A549 (cell line): Measurements from ENCODE around the gene CDIPT. TPM values are rescaled to one million over a fixed set of nuclear protein-coding genes. Genes with fewer than 3 reads are reported as not detected.
A peak's percentile ranks its signal among the peaks of the same experiment; 100 is the strongest.

ENCODE experiments used
- ATAC-seq, 2 experiments: fragments of 200-7000 bp in 1 of 2; fragments of >200 bp in 1 of 2; cut with Nextera tagmentation in 1 of 2; cut with Tn5 transposase in 1 of 2; 3 replicates each; pipeline versions ENCODE4 v1.8.0 to v1.9.1; 2018 to 2020; ENCODE audit warnings: mild to moderate bottlenecking in 1 of 2, moderate library complexity in 1 of 2
- CTCF ChIA-PET: fragments of 300-600 bp; sonication (Branson Sonifier 250); formaldehyde crosslinking; extraction: SDS; loops from one replicate; lab custom pipeline; 2021; ENCODE audit warnings: antibody characterized with exemption, inconsistent platforms; lab: Yijun Ruan, JAX
- POLR2A ChIA-PET: fragments of 350-600 bp; formaldehyde crosslinking; extraction: SDS; loops from one replicate; lab custom pipeline; 2021; ENCODE audit warnings: antibody characterized with exemption, inconsistent platforms; lab: Yijun Ruan, JAX
- DNase-seq, 2 experiments: peaks; one replicate each; pipeline versions ENCODE4 v3.0.0 to v3.0.0-alpha.2; 2011 to 2016; ENCODE audit warnings: low read depth in 1 of 2, low spot score in 1 of 2
- FAIRE-seq: peaks from 2 replicates; lab custom pipeline; 2011; peaks lifted over from hg19 to GRCh38; lab: Jason Lieb, UNC
- H3K27ac ChIP-seq, 2 experiments: fragments of >200 bp; sonication (Bioruptor Twin); formaldehyde crosslinking; 3 replicates each; pipeline ENCODE4 v1.5.1; 2016 to 2017
- H3K4me1 ChIP-seq: fragments of >200 bp; sonication (Bioruptor Twin); formaldehyde crosslinking; 3 replicates; pipeline ENCODE4 v1.6.1; 2016
- H3K4me2 ChIP-seq: fragments of >200 bp; sonication (Bioruptor Twin); formaldehyde crosslinking; 3 replicates; pipeline ENCODE4 v1.6.1; 2016
- H3K4me3 ChIP-seq: fragments of >200 bp; sonication (Bioruptor Twin); formaldehyde crosslinking; 3 replicates; pipeline ENCODE4 v1.5.1; 2016
- H3K9me3 ChIP-seq: fragments of >200 bp; sonication (Bioruptor Twin); formaldehyde crosslinking; 3 replicates; pipeline ENCODE4 v1.6.1; 2016
- ATOH8 ChIP-seq: fragments of 250-450 bp; sonication (Bioruptor Pico); IDR thresholded peaks from 2 replicates; pipeline ENCODE4 v1.5.0; 2020; ENCODE audit warnings: low read depth, mild to moderate bottlenecking, moderate library complexity
- BCL3 ChIP-seq: fragments of >200 bp; sonication (Bioruptor Twin); formaldehyde crosslinking; IDR thresholded peaks from 3 replicates; pipeline ENCODE4 v1.6.1; 2016
- CBX2 ChIP-seq: fragments of 200-600 bp; sonication (generic); IDR thresholded peaks from 2 replicates; pipeline ENCODE4 v1.6.1; 2016; ENCODE audit warnings: low read depth, mild to moderate bottlenecking, borderline replicate concordance
- E2F6 ChIP-seq: IDR thresholded peaks from 2 replicates; pipeline ENCODE4 v1.6.1; 2012; ENCODE audit warnings: low read depth, borderline replicate concordance
- HDAC2 ChIP-seq: fragments of 200-600 bp; sonication (generic); IDR thresholded peaks from 2 replicates; pipeline ENCODE4 v1.6.1; 2016
- JUN ChIP-seq, 2 experiments: fragments of >200 bp; sonication (Bioruptor Twin); formaldehyde crosslinking; IDR thresholded peaks; 2 replicates in 1 of 2; 3 replicates in 1 of 2; pipeline ENCODE4 v1.6.1; 2016 to 2017
- KDM1A ChIP-seq: fragments of 200-600 bp; sonication (generic); IDR thresholded peaks from 2 replicates; pipeline ENCODE4 v1.6.1; 2016; ENCODE audit warnings: low read depth, mild to moderate bottlenecking
- KDM5A ChIP-seq: fragments of 200-600 bp; sonication (generic); IDR thresholded peaks from 2 replicates; pipeline ENCODE4 v1.6.1; 2016; ENCODE audit warnings: antibody characterized with exemption, mild to moderate bottlenecking
- MAX ChIP-seq: IDR thresholded peaks from 2 replicates; pipeline ENCODE4 v1.6.1; 2012
- NFE2L2 ChIP-seq: fragments of 150-350 bp; conservative IDR thresholded peaks from 2 replicates; pipeline ENCODE4 v1.6.1; 2014; ENCODE audit warnings: low read length
- NR3C1 ChIP-seq: fragments of >200 bp; sonication (Bioruptor Twin); formaldehyde crosslinking; IDR thresholded peaks from 3 replicates; pipeline ENCODE4 v1.6.1; 2017
- ZSCAN20 ChIP-seq: fragments of 250-450 bp; sonication (Bioruptor Pico); IDR thresholded peaks from 2 replicates; pipeline ENCODE4 v1.8.0; 2022; ENCODE audit warnings: mild to moderate bottlenecking, moderate library complexity
- WGBS: methylation state at CpG from one replicate; pipeline ENCODE4 v1.1.6; 2017; ENCODE audit errors: missing lambda C conversion rate; 5-methylcytosine and 5-hydroxymethylcytosine counted together
- polyA plus RNA-seq, 4 experiments: library from polyadenylated mRNA; depleted of rRNA in 3 of 4; stranded (reverse); fragments of >200 nt; fragmentation: RNase III in 1 of 4; extraction: RNeasy Plus Mini Kit Qiagen cat#74134 plus additional on column Dnase treatment in 1 of 4; gene quantifications; 2 replicates in 3 of 4; 3 replicates in 1 of 4; pipeline ENCODE4 v1.2.3, GENCODE V29; 2011 to 2017
- small RNA-seq, 6 experiments: library from RNA; depleted of rRNA; stranded (forward); fragments of <200 nt; gene quantifications; one replicate each; pipeline ENCODE3, GENCODE V24; 2012

The CDIPT gene
- polyA plus RNA-seq, 2 of the 4 experiments (the other 2 are of a cell fraction) = 64.0 to 72.1 TPM

GRCh38 chr16:29809031-29809747 lies 53.8 kb downstream of the CDIPT start:
- Histone ChIP-seq H3K4me1 (peaks cover 44% of the 10 kb centered on the region), H3K9me3 (no peaks in the 10 kb centered on the region), H3K4me3 (no peak overlapping the region; the same call in 2 of the 3 replicates), H3K4me2 (peak overlapping the region; percentile 94), H3K27ac (peak overlapping the region in 1 of 2 experiments; percentile 98; a peak in 2 of 6 replicates)
- POLR2A ChIA-PET = interaction anchor here (3.7 kb wide), 1 partner anchor 19 kb away, joined by 25 read pairs; the partner anchor contains the start of gene KIF22
- ATAC-seq = no peak
- no peak for TF ChIP-seq KDM1A
- TF ChIP-seq NFE2L2 = no peak
- no peak for TF ChIP-seq KDM5A
- TF ChIP-seq BCL3 = no peak
- no peak for TF ChIP-seq ZSCAN20 (CRISPR knock-in tag)
- TF ChIP-seq E2F6 = no peak
- TF ChIP-seq ATOH8 (CRISPR knock-in tag) = no peak
- no peak for TF ChIP-seq NR3C1
- no peak for TF ChIP-seq MAX
- no peak for TF ChIP-seq CBX2
- no peak for TF ChIP-seq JUN (IDR thresholded peaks at IDR 0.05)
- no peak for TF ChIP-seq HDAC2
- CTCF ChIA-PET = interaction anchor here (1.0 to 24.4 kb wide), 8 partner anchors 10 to 233 kb away, joined by 3 to 568 read pairs (median 9); partner anchors contain the start of genes KIF22, MVP, PAGR1 and TLCD3B
- 86% methylated on average over 14 of the region's 31 CpGs for WGBS
- no peak for FAIRE-seq
- no peak for DNase-seq

Small RNA genes within 50 kb of the gene (small RNA-seq; reads per million reads assigned to genes)
- gene AC009133.6 (0 reads per million in 6 experiments), gene AC120114.4 (0 reads per million in 6 experiments)

Other genes with a start within 250 kb of the CDIPT start
- gene SPN, start 200.0 kb downstream of the CDIPT start, polyA plus RNA-seq (2011; rRNA removed) = not detected in 2 replicates
- 0.03 TPM in 2 of 3 replicates, not detected in the other for gene SPN, start 200.0 kb downstream of the CDIPT start, polyA plus RNA-seq (2017; fragmentation: RNase III; extraction: RNeasy Plus Mini Kit Qiagen cat#74134 plus additional on column Dnase treatment)
- gene QPRT, start 184.0 kb downstream of the CDIPT start, polyA plus RNA-seq (2011; rRNA removed) = 1.9 and 2.1 TPM in 2 replicates
- 1.4 to 2.2 TPM (median 1.7 TPM) in 3 replicates for gene QPRT, start 184.0 kb downstream of the CDIPT start, polyA plus RNA-seq (2017; fragmentation: RNase III; extraction: RNeasy Plus Mini Kit Qiagen cat#74134 plus additional on column Dnase treatment)
- not detected in 2 replicates for gene C16orf54, start 117.2 kb downstream of the CDIPT start, polyA plus RNA-seq (2011; rRNA removed)
- not detected in 3 replicates for gene C16orf54, start 117.2 kb downstream of the CDIPT start, polyA plus RNA-seq (2017; fragmentation: RNase III; extraction: RNeasy Plus Mini Kit Qiagen cat#74134 plus additional on column Dnase treatment)
- gene ZG16, start 85.0 kb downstream of the CDIPT start, polyA plus RNA-seq (2011; rRNA removed) = not detected in 2 replicates
- gene ZG16, start 85.0 kb downstream of the CDIPT start, polyA plus RNA-seq (2017; fragmentation: RNase III; extraction: RNeasy Plus Mini Kit Qiagen cat#74134 plus additional on column Dnase treatment) = not detected in 3 replicates
- gene KIF22, start 72.5 kb downstream of the CDIPT start, polyA plus RNA-seq (2011; rRNA removed) = 64.3 and 85.9 TPM in 2 replicates
- gene KIF22, start 72.5 kb downstream of the CDIPT start, polyA plus RNA-seq (2017; fragmentation: RNase III; extraction: RNeasy Plus Mini Kit Qiagen cat#74134 plus additional on column Dnase treatment) = 70.0 to 73.7 TPM (median 72.6 TPM) in 3 replicates
- gene MAZ, start 56.7 kb downstream of the CDIPT start, polyA plus RNA-seq (2011; rRNA removed) = 79.6 and 99.7 TPM in 2 replicates
- 216 to 231 TPM (median 221 TPM) in 3 replicates for gene MAZ, start 56.7 kb downstream of the CDIPT start, polyA plus RNA-seq (2017; fragmentation: RNase III; extraction: RNeasy Plus Mini Kit Qiagen cat#74134 plus additional on column Dnase treatment)
- 0.25 and 0.34 TPM in 2 replicates for gene PRRT2, start 51.0 kb downstream of the CDIPT start, polyA plus RNA-seq (2011; rRNA removed)
- gene PRRT2, start 51.0 kb downstream of the CDIPT start, polyA plus RNA-seq (2017; fragmentation: RNase III; extraction: RNeasy Plus Mini Kit Qiagen cat#74134 plus additional on column Dnase treatment) = 0.34 to 0.55 TPM (median 0.44 TPM) in 3 replicates
- gene PAGR1, start 47.1 kb downstream of the CDIPT start, polyA plus RNA-seq (2011; rRNA removed) = 18.9 and 26.7 TPM in 2 replicates
- gene PAGR1, start 47.1 kb downstream of the CDIPT start, polyA plus RNA-seq (2017; fragmentation: RNase III; extraction: RNeasy Plus Mini Kit Qiagen cat#74134 plus additional on column Dnase treatment) = 41.0 to 44.5 TPM (median 43.1 TPM) in 3 replicates
- 73.3 and 87.7 TPM in 2 replicates for gene MVP, start 42.8 kb downstream of the CDIPT start, polyA plus RNA-seq (2011; rRNA removed)
- 86.2 to 109 TPM (median 106 TPM) in 3 replicates for gene MVP, start 42.8 kb downstream of the CDIPT start, polyA plus RNA-seq (2017; fragmentation: RNase III; extraction: RNeasy Plus Mini Kit Qiagen cat#74134 plus additional on column Dnase treatment)
- 4.3 and 5.1 TPM in 2 replicates for gene SEZ6L2, start 36.3 kb upstream of the CDIPT start, polyA plus RNA-seq (2011; rRNA removed)
- gene SEZ6L2, start 36.3 kb upstream of the CDIPT start, polyA plus RNA-seq (2017; fragmentation: RNase III; extraction: RNeasy Plus Mini Kit Qiagen cat#74134 plus additional on column Dnase treatment) = 9.0 to 12.6 TPM (median 11.4 TPM) in 3 replicates
- gene ASPHD1, start 37.3 kb upstream of the CDIPT start, polyA plus RNA-seq (2011; rRNA removed) = 3.7 and 4.6 TPM in 2 replicates
- 20.6 to 22.2 TPM (median 21.6 TPM) in 3 replicates for gene ASPHD1, start 37.3 kb upstream of the CDIPT start, polyA plus RNA-seq (2017; fragmentation: RNase III; extraction: RNeasy Plus Mini Kit Qiagen cat#74134 plus additional on column Dnase treatment)
- 14.6 and 15.3 TPM in 2 replicates for gene KCTD13, start 63.0 kb upstream of the CDIPT start, polyA plus RNA-seq (2011; rRNA removed)
- gene KCTD13, start 63.0 kb upstream of the CDIPT start, polyA plus RNA-seq (2017; fragmentation: RNase III; extraction: RNeasy Plus Mini Kit Qiagen cat#74134 plus additional on column Dnase treatment) = 11.9 to 13.3 TPM (median 12.7 TPM) in 3 replicates
- gene TMEM219, start 98.9 kb upstream of the CDIPT start, polyA plus RNA-seq (2011; rRNA removed) = 65.1 and 82.5 TPM in 2 replicates
- gene TMEM219, start 98.9 kb upstream of the CDIPT start, polyA plus RNA-seq (2017; fragmentation: RNase III; extraction: RNeasy Plus Mini Kit Qiagen cat#74134 plus additional on column Dnase treatment) = 68.1 to 77.2 TPM (median 74.4 TPM) in 3 replicates
- gene TAOK2, start 110.6 kb upstream of the CDIPT start, polyA plus RNA-seq (2011; rRNA removed) = 13.7 TPM in 2 replicates
- gene TAOK2, start 110.6 kb upstream of the CDIPT start, polyA plus RNA-seq (2017; fragmentation: RNase III; extraction: RNeasy Plus Mini Kit Qiagen cat#74134 plus additional on column Dnase treatment) = 28.2 to 30.8 TPM (median 30.7 TPM) in 3 replicates
- gene HIRIP3, start 132.4 kb upstream of the CDIPT start, polyA plus RNA-seq (2011; rRNA removed) = 11.5 and 13.5 TPM in 2 replicates
- 16.7 to 19.5 TPM (median 17.0 TPM) in 3 replicates for gene HIRIP3, start 132.4 kb upstream of the CDIPT start, polyA plus RNA-seq (2017; fragmentation: RNase III; extraction: RNeasy Plus Mini Kit Qiagen cat#74134 plus additional on column Dnase treatment)
- 33.1 and 41.3 TPM in 2 replicates for gene INO80E, start 133.0 kb upstream of the CDIPT start, polyA plus RNA-seq (2011; rRNA removed)
- gene INO80E, start 133.0 kb upstream of the CDIPT start, polyA plus RNA-seq (2017; fragmentation: RNase III; extraction: RNeasy Plus Mini Kit Qiagen cat#74134 plus additional on column Dnase treatment) = 85.4 to 94.2 TPM (median 89.0 TPM) in 3 replicates
- gene DOC2A, start 147.8 kb upstream of the CDIPT start, polyA plus RNA-seq (2011; rRNA removed) = 2.5 and 3.4 TPM in 2 replicates
- gene DOC2A, start 147.8 kb upstream of the CDIPT start, polyA plus RNA-seq (2017; fragmentation: RNase III; extraction: RNeasy Plus Mini Kit Qiagen cat#74134 plus additional on column Dnase treatment) = 4.6 to 6.7 TPM (median 5.5 TPM) in 3 replicates
- not detected in 2 replicates for gene C16orf92, start 160.0 kb upstream of the CDIPT start, polyA plus RNA-seq (2011; rRNA removed)
- gene C16orf92, start 160.0 kb upstream of the CDIPT start, polyA plus RNA-seq (2017; fragmentation: RNase III; extraction: RNeasy Plus Mini Kit Qiagen cat#74134 plus additional on column Dnase treatment) = not detected in 3 replicates
- gene TLCD3B, start 168.0 kb upstream of the CDIPT start, polyA plus RNA-seq (2011; rRNA removed) = 0.16 and 0.30 TPM in 2 replicates
- gene TLCD3B, start 168.0 kb upstream of the CDIPT start, polyA plus RNA-seq (2017; fragmentation: RNase III; extraction: RNeasy Plus Mini Kit Qiagen cat#74134 plus additional on column Dnase treatment) = 0.35 to 0.71 TPM (median 0.68 TPM) in 3 replicates
- 741 and 761 TPM in 2 replicates for gene ALDOA, start 202.5 kb upstream of the CDIPT start, polyA plus RNA-seq (2011; rRNA removed)
- 1,254 to 1,331 TPM (median 1,286 TPM) in 3 replicates for gene ALDOA, start 202.5 kb upstream of the CDIPT start, polyA plus RNA-seq (2017; fragmentation: RNase III; extraction: RNeasy Plus Mini Kit Qiagen cat#74134 plus additional on column Dnase treatment)
- gene PPP4C, start 212.8 kb upstream of the CDIPT start, polyA plus RNA-seq (2011; rRNA removed) = 102 and 117 TPM in 2 replicates
- gene PPP4C, start 212.8 kb upstream of the CDIPT start, polyA plus RNA-seq (2017; fragmentation: RNase III; extraction: RNeasy Plus Mini Kit Qiagen cat#74134 plus additional on column Dnase treatment) = 107 to 117 TPM (median 115 TPM) in 3 replicates
- gene TBX6, start 228.7 kb upstream of the CDIPT start, polyA plus RNA-seq (2011; rRNA removed) = 0.11 and 0.14 TPM in 2 replicates
- gene TBX6, start 228.7 kb upstream of the CDIPT start, polyA plus RNA-seq (2017; fragmentation: RNase III; extraction: RNeasy Plus Mini Kit Qiagen cat#74134 plus additional on column Dnase treatment) = 0.26 to 0.63 TPM (median 0.62 TPM) in 3 replicates
- gene YPEL3, start 233.0 kb upstream of the CDIPT start, polyA plus RNA-seq (2011; rRNA removed) = 4.5 and 5.5 TPM in 2 replicates
- 6.1 to 8.3 TPM (median 8.1 TPM) in 3 replicates for gene YPEL3, start 233.0 kb upstream of the CDIPT start, polyA plus RNA-seq (2017; fragmentation: RNase III; extraction: RNeasy Plus Mini Kit Qiagen cat#74134 plus additional on column Dnase treatment)